DND-41 (cell line): ENCODE measurements around the gene NOX4.

ENCODE experiments used
- EZH2 ChIP-seq: IDR thresholded peaks from 3 replicates; pipeline ENCODE4 v1.6.1; 2012; ENCODE audit warnings: borderline replicate concordance, low read depth, mild to moderate bottlenecking, moderate library complexity, low read length, inconsistent platforms; ENCODE audit not compliant: severe bottlenecking
- TF ChIP-seq, protein P1 (sequence below): IDR thresholded peaks from 2 replicates; pipeline ENCODE4 v1.5.1; 2012; ENCODE audit warnings: borderline replicate concordance, low read length, moderate library complexity, mild to moderate bottlenecking; ENCODE audit not compliant: poor library complexity, severe bottlenecking; ENCODE audit errors: extremely low read depth

DNA sequence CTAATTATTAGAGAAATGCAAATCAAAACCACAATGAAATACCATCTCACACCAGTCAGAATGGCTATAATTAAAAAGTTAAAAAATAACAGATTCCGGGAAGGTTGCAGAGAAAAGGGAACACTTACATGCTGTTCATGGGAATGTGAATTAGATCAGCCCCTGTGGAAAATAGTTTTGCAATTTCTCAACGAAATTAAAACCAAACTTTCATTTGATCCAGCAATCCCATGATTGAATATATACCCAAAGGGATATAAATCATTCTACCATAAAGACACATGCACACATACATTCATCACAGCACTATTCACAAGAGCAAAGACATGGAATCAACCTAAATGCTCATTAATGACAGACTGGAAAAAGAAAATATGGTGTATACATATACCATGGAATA is 32.5 kb downstream of the NOX4 start:
- TF ChIP-seq EZH2 = no peak
- TF ChIP-seq, protein P1, sequence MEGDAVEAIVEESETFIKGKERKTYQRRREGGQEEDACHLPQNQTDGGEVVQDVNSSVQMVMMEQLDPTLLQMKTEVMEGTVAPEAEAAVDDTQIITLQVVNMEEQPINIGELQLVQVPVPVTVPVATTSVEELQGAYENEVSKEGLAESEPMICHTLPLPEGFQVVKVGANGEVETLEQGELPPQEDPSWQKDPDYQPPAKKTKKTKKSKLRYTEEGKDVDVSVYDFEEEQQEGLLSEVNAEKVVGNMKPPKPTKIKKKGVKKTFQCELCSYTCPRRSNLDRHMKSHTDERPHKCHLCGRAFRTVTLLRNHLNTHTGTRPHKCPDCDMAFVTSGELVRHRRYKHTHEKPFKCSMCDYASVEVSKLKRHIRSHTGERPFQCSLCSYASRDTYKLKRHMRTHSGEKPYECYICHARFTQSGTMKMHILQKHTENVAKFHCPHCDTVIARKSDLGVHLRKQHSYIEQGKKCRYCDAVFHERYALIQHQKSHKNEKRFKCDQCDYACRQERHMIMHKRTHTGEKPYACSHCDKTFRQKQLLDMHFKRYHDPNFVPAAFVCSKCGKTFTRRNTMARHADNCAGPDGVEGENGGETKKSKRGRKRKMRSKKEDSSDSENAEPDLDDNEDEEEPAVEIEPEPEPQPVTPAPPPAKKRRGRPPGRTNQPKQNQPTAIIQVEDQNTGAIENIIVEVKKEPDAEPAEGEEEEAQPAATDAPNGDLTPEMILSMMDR = no peak
